Measurements from ENCODE around the gene PCYOX1L.
"Not testable (repeated sequence)": the region's sequence is repeated elsewhere in the genome, so short reads cannot be mapped to it uniquely, and the experiment has no call there.

PCYOX1L gene

DNA sequence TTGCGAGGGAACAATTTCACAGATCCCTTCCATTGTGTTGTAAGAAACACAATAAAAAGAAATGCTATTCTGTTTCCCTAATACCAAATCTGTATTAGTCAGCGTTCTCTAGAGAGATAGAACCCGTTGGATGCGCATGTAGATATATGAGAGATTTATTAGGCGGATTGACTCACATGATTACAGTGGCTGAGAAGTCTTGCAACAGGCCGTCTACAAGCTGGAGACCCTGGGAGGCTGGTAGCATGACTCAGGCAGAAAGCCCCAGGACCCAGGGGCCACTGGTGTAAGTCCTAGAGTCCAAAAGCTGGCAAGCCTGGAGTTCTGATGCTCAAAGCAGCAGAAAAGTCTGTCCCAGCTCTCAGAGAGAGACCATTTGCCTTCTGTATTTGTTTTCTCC lies 39.7 kb downstream of the PCYOX1L start:
- Mint-ChIP-seq H3K36me3 (ENCODE audit: low read depth) (no peaks in the 10 kb centered on the region), H3K9me3 (no peaks in the 10 kb centered on the region), H3K4me1 (ENCODE audit: low read depth) (no peaks in the 10 kb centered on the region), H3K27me3 (peaks cover 3% of the 10 kb centered on the region), H3K4me3 (no peak overlapping the region), H3K27ac (no peak overlapping the region)
- no peak for DNase-seq

GRCh38 chr5:149398747-149399266 lies 41.0 kb downstream of the PCYOX1L start:
- H3K27me3 Mint-ChIP-seq, H3K27ac Mint-ChIP-seq, H3K9me3 Mint-ChIP-seq: not testable (repeated sequence)

GRCh38 chr5:149399775-149400174 lies 41.9 kb downstream of the PCYOX1L start:
- no peak for DNase-seq
- Mint-ChIP-seq H3K4me3 (no peak overlapping the region), H3K27ac (no peak overlapping the region), H3K9me3 (no peaks in the 10 kb centered on the region), H3K36me3 (ENCODE audit: low read depth) (no peaks in the 10 kb centered on the region), H3K27me3 (peaks cover 3% of the 10 kb centered on the region), H3K4me1 (ENCODE audit: low read depth) (no peaks in the 10 kb centered on the region)

More at GRCh38 chr5:149398747-149399266, 41.0 kb downstream of the PCYOX1L start:
- not testable (repeated sequence) for DNase-seq; H3K4me3 Mint-ChIP-seq; H3K36me3 Mint-ChIP-seq (ENCODE audit: low read depth); H3K4me1 Mint-ChIP-seq (ENCODE audit: low read depth)

DNA sequence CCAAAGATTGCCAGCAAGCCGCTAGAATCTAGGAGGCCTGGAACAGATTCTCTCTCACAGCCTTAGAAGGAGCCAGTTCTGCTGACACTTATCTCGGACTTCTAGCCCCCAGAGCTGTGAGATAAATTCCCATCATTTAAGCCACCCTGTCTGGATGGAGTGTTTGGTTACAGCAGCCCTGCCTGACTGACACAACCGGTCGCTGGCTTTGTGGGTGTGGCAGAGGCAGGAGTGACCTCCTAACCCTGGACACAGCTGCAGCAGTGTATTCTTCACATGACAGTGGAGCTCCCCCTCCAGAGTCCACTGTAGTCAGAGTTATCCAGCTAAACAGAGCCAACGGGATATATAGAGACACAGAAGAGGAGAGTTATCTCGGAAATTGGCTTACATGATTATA lies 42.5 kb downstream of the PCYOX1L start:
- H3K9me3 Mint-ChIP-seq, result no peaks in the 10 kb centered on the region
- no peak for DNase-seq
- H3K4me3 Mint-ChIP-seq, result no peak overlapping the region
- no peak overlapping the region for H3K27ac Mint-ChIP-seq
- H3K36me3 Mint-ChIP-seq (ENCODE audit: low read depth), result no peaks in the 10 kb centered on the region
- no peaks in the 10 kb centered on the region for H3K4me1 Mint-ChIP-seq (ENCODE audit: low read depth)
- peaks cover 3% of the 10 kb centered on the region for H3K27me3 Mint-ChIP-seq

DNA sequence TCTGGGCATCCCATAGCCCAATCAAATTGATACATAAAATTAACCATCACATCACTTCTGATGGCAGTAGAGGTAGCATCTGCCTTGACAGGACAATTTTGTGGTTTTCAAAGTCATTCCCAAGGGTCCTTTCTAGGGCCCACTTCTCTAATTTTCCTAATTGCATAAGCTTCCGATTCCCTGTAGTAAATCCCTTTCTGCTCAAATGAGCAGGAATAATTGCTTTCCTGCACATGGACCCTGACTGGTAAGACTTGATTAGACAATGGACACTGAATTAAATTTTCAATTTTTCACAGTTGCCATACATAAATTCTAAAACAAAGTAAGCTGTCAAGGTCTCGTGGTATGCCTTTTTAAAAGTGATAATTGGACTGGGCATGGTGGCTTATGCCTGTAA lies 43.2 kb downstream of the PCYOX1L start:
- H3K4me3 Mint-ChIP-seq, result no peak overlapping the region
- H3K27me3 Mint-ChIP-seq, result peaks cover 3% of the 10 kb centered on the region
- no peak for DNase-seq
- H3K27ac Mint-ChIP-seq, result no peak overlapping the region
- no peaks in the 10 kb centered on the region for H3K4me1 Mint-ChIP-seq (ENCODE audit: low read depth)
- no peaks in the 10 kb centered on the region for H3K36me3 Mint-ChIP-seq (ENCODE audit: low read depth)
- no peaks in the 10 kb centered on the region for H3K9me3 Mint-ChIP-seq

DNA sequence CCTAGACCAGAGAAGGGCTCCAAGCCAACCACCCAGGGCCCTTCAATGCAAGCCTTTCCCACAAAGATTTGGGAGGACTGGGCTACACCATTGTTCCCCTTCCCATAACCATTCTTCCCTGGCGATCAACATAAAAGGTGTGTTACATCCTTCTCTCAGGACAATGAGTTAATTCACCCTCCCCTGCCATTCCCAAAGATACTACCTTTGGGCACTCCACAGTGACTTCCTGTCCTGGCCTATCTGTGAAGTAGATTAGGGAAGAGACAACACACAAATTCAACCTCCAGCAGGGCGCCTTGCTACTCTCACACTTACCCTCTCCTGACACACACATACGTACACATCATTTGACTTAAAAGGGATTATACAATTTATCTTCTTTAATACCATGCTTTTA lies 44.4 kb downstream of the PCYOX1L start:
- no peak for DNase-seq
- no peaks in the 10 kb centered on the region for H3K36me3 Mint-ChIP-seq (ENCODE audit: low read depth)
- H3K9me3 Mint-ChIP-seq, result no peaks in the 10 kb centered on the region
- no peak overlapping the region for H3K27ac Mint-ChIP-seq
- no peak overlapping the region for H3K4me3 Mint-ChIP-seq
- peaks cover 3% of the 10 kb centered on the region for H3K27me3 Mint-ChIP-seq
- H3K4me1 Mint-ChIP-seq (ENCODE audit: low read depth), result no peaks in the 10 kb centered on the region

DNA sequence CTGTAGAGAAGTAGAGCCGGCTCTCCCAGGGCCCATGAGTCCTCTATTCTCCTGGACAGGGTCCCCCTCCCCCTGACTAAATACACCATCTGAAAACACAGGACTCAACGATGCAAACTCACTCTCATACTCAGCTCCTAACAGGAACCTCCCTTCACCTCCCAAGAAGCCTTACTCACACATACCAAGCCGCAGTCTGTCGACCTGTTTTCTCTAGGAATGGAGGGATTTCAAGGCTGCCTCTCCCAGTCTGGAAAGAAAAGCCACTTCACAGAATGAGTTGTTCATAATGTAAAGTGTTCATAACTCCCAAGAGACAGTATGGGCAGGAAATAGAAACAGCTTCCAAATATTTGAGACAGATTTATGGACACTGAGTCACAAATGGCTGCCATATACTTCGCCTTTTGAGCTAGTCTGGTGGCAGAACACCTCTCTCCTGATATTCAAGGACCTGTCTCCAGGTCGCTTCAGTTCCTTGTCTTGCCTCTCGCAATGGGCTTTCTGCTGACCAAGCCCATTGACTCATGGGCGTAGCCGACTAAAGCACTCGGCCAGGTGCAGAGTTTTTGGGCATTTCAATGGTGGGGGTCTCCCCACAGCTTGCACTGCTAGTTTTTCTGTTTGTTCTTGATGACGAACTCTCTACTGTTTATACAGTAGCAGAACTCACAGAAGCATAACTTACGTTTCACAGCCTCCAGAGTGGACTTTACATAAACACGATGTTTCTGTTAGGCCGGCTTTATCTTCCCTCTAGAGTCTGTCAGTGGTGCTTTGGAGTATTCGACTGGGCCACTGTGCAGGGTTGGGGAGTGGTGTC lies 46.3 kb downstream of the PCYOX1L start:
- Mint-ChIP-seq H3K36me3 (ENCODE audit: low read depth) (no peaks in the 10 kb centered on the region), H3K27ac (no peak overlapping the region), H3K9me3 (no peaks in the 10 kb centered on the region), H3K4me3 (no peak overlapping the region), H3K27me3 (peaks cover 3% of the 10 kb centered on the region), H3K4me1 (ENCODE audit: low read depth) (no peaks in the 10 kb centered on the region)
- DNase-seq, result no peak

GRCh38 chr5:149404746-149405549 lies 47.1 kb downstream of the PCYOX1L start:
- no peak for DNase-seq
- no peak overlapping the region for H3K27ac Mint-ChIP-seq
- H3K36me3 Mint-ChIP-seq (ENCODE audit: low read depth), result no peaks in the 10 kb centered on the region
- peaks cover 3% of the 10 kb centered on the region for H3K27me3 Mint-ChIP-seq
- no peaks in the 10 kb centered on the region for H3K9me3 Mint-ChIP-seq
- H3K4me1 Mint-ChIP-seq (ENCODE audit: low read depth), result no peaks in the 10 kb centered on the region
- no peak overlapping the region for H3K4me3 Mint-ChIP-seq

DNA sequence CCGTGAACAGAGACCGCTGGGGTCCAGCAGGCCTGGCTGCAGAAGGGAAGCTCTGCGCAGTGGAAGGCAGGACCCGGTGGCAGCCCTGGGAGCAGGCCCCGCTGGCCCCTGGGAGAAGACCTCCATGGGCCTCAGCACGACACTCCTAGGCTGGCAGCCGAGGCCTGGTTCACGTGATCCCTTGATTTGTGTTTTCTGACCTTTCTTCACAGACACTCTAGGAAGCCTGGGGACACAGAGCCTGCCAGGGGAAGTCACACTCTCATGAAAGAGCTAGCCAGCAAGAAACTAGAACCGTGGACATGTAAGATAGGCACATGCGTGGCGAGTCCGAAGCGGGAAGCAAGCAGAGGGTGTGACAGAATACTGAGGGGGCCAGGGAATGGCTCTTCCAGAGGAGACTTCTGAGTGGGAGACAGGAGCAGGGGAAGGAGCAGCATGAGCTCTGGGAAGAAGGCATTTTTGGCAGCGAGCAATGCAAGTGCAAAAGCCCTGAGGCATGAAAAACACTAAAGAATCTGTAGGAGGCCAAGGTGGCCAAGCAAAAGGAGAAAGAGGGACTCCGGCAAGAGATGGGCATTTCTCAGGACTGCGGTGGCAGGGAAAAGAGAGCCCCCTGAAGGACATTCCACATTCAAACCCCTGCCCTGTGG lies 47.8 kb downstream of the PCYOX1L start:
- Mint-ChIP-seq H3K27ac (no peak overlapping the region), H3K9me3 (no peaks in the 10 kb centered on the region), H3K27me3 (peaks cover 3% of the 10 kb centered on the region), H3K4me1 (ENCODE audit: low read depth) (no peaks in the 10 kb centered on the region), H3K36me3 (ENCODE audit: low read depth) (no peaks in the 10 kb centered on the region), H3K4me3 (no peak overlapping the region)
- no peak for DNase-seq

- H3K4me1 Mint-ChIP-seq (ENCODE audit: low read depth), result no peaks in the 10 kb centered on the region
- no peaks in the 10 kb centered on the region for H3K27me3 Mint-ChIP-seq
- H3K4me3 Mint-ChIP-seq, result no peak overlapping the region
- no peaks in the 10 kb centered on the region for H3K9me3 Mint-ChIP-seq
- DNase-seq, result no peak
- no peaks in the 10 kb centered on the region for H3K36me3 Mint-ChIP-seq (ENCODE audit: low read depth)
- H3K27ac Mint-ChIP-seq, result no peak overlapping the region
Measured at GRCh38 chr5:149406203-149406978, 48.5 kb downstream of the PCYOX1L start.

- no peak overlapping the region for H3K4me3 Mint-ChIP-seq
- no peaks in the 10 kb centered on the region for H3K27me3 Mint-ChIP-seq
- H3K36me3 Mint-ChIP-seq (ENCODE audit: low read depth), result no peaks in the 10 kb centered on the region
- no peaks in the 10 kb centered on the region for H3K4me1 Mint-ChIP-seq (ENCODE audit: low read depth)
- H3K27ac Mint-ChIP-seq, result no peak overlapping the region
- DNase-seq, result no peak
- H3K9me3 Mint-ChIP-seq, result no peaks in the 10 kb centered on the region
Measured at GRCh38 chr5:149406979-149407306, 49.1 kb downstream of the PCYOX1L start.

- no peak for DNase-seq
- H3K4me3 Mint-ChIP-seq, result no peak overlapping the region
- no peaks in the 10 kb centered on the region for H3K36me3 Mint-ChIP-seq (ENCODE audit: low read depth)
- H3K9me3 Mint-ChIP-seq, result no peaks in the 10 kb centered on the region
- H3K4me1 Mint-ChIP-seq (ENCODE audit: low read depth), result no peaks in the 10 kb centered on the region
- no peak overlapping the region for H3K27ac Mint-ChIP-seq
- no peaks in the 10 kb centered on the region for H3K27me3 Mint-ChIP-seq
Measured at GRCh38 chr5:149407323-149408251, 49.7 kb downstream of the PCYOX1L start.

- no peak overlapping the region for H3K27ac Mint-ChIP-seq
- no peaks in the 10 kb centered on the region for H3K36me3 Mint-ChIP-seq (ENCODE audit: low read depth)
- H3K4me3 Mint-ChIP-seq, result no peak overlapping the region
- no peaks in the 10 kb centered on the region for H3K9me3 Mint-ChIP-seq
- H3K4me1 Mint-ChIP-seq (ENCODE audit: low read depth), result no peaks in the 10 kb centered on the region
- DNase-seq, result no peak
- no peaks in the 10 kb centered on the region for H3K27me3 Mint-ChIP-seq
Measured at GRCh38 chr5:149408252-149409099, 50.6 kb downstream of the PCYOX1L start.

Data from activated T-cell treated with anti-CD3 and anti-CD28 coated beads, Interleukin-2, amount 50 U/mL, for 24 hours (primary cell).